NT2/D1 (cell line): ENCODE data around the gene NRP1.

Source experiments
- YY1 ChIP-seq: IDR thresholded peaks from 2 replicates; pipeline ENCODE4 v1.6.1; 2011; ENCODE audit not compliant: insufficient read length, insufficient read depth
- ZNF274 ChIP-seq: IDR thresholded peaks from 2 replicates; pipeline ENCODE4 v1.6.1; 2011; ENCODE audit warnings: mild to moderate bottlenecking, low read depth, low read length

- TF ChIP-seq YY1 (no peak), ZNF274 (no peak)
Measured at GRCh38 chr10:33310853-33311252, 23.6 kb downstream of the NRP1 start.
